Activated T-cell treated with anti-CD3 and anti-CD28 coated beads, Interleukin-2, amount 50 U/mL, for 4 hours (primary cell): ENCODE measurements around the gene LEP. TPM values are rescaled to one million over a fixed set of nuclear protein-coding genes. Genes with fewer than 3 reads are reported as not detected.

Source experiments
- ATAC-seq, 2 donors: fragments of 200-7000 bp; cut with Tn5 transposase; one replicate each; pipeline ENCODE4 v1.10.0; 2021
- DNase-seq: peaks from one replicate; pipeline ENCODE4 v3.0.0-alpha.2; 2020
- H3K27me3 Mint-ChIP-seq: one replicate; pipeline ENCODE4 v1.8.0; 2021; ENCODE audit warnings: low read depth, mixed read lengths
- H3K36me3 Mint-ChIP-seq: one replicate; pipeline ENCODE4 v1.8.0; 2022; ENCODE audit warnings: mixed read lengths; ENCODE audit not compliant: insufficient read depth
- H3K4me1 Mint-ChIP-seq: one replicate; pipeline ENCODE4 v1.8.0; 2021; ENCODE audit warnings: low read depth, mixed read lengths
- H3K4me3 Mint-ChIP-seq: one replicate; pipeline ENCODE4 v1.8.0; 2021; ENCODE audit warnings: mild to moderate bottlenecking, moderate library complexity, mixed read lengths
- H3K9me3 Mint-ChIP-seq: one replicate; pipeline ENCODE4 v1.8.0; 2021; ENCODE audit warnings: mixed read lengths
- total RNA-seq, 3 donors: library from RNA; stranded (reverse); gene quantifications; one replicate each; pipeline ENCODE4 v1.2.1, GENCODE V29; 2021

Gene LEP
- total RNA-seq = not detected

GRCh38 chr7:128240696-128241386 lies at the start of gene LEP:
LEP (plus strand) TSS chr7:128241278; CDS start chr7:128252019, 10,741 bp downstream.
- Mint-ChIP-seq H3K36me3 (no peaks in the 10 kb centered on the region), H3K4me3 (no peak within 1 kb of the TSS)
- no peak for DNase-seq

GRCh38 chr7:128192497-128193142 lies 48.5 kb upstream of the LEP start:
- Mint-ChIP-seq H3K27me3 (peaks cover 41% of the 10 kb centered on the region), H3K36me3 (no peaks in the 10 kb centered on the region), H3K4me3 (no peak overlapping the region), H3K4me1 (no peaks in the 10 kb centered on the region), H3K9me3 (peaks cover 27% of the 10 kb centered on the region)
- ATAC-seq (no peak), DNase-seq (no peak)

More at GRCh38 chr7:128240696-128241386, at the start of gene LEP:
- ATAC-seq = no peak
- Mint-ChIP-seq H3K27me3 (peaks cover 26% of the 10 kb centered on the region), H3K9me3 (peaks cover 13% of the 10 kb centered on the region), H3K4me1 (peaks cover 8% of the 10 kb centered on the region)

- ATAC-seq = peak in 1 of 2 donors; percentile 80
- Mint-ChIP-seq H3K36me3 (no peaks in the 10 kb centered on the region), H3K4me1 (no peaks in the 10 kb centered on the region), H3K27me3 (peaks cover 31% of the 10 kb centered on the region), H3K9me3 (peaks cover 27% of the 10 kb centered on the region), H3K4me3 (no peak overlapping the region)
- DNase-seq = no peak
Observed at GRCh38 chr7:128194533-128195282, 46.4 kb upstream of the LEP start.

GRCh38 chr7:128197589-128197988 lies 43.5 kb upstream of the LEP start:
- Mint-ChIP-seq H3K27me3 (peaks cover 29% of the 10 kb centered on the region), H3K4me3 (no peak overlapping the region), H3K36me3 (no peaks in the 10 kb centered on the region), H3K9me3 (peaks cover 27% of the 10 kb centered on the region), H3K4me1 (peaks cover 12% of the 10 kb centered on the region)
- no peak for ATAC-seq
- DNase-seq = no peak

- no peak overlapping the region for H3K4me3 Mint-ChIP-seq
- no peaks in the 10 kb centered on the region for H3K36me3 Mint-ChIP-seq
- peaks cover 12% of the 10 kb centered on the region for H3K4me1 Mint-ChIP-seq
- peaks cover 27% of the 10 kb centered on the region for H3K9me3 Mint-ChIP-seq
- peaks cover 31% of the 10 kb centered on the region for H3K27me3 Mint-ChIP-seq
- DNase-seq = no peak
- ATAC-seq = no peak
Observed at GRCh38 chr7:128197989-128198580, 43.0 kb upstream of the LEP start.

GRCh38 chr7:128200376-128200775 lies 40.7 kb upstream of the LEP start:
- H3K4me3 Mint-ChIP-seq = peak overlapping the region; percentile 56
- H3K4me1 Mint-ChIP-seq = peaks cover 12% of the 10 kb centered on the region
- H3K9me3 Mint-ChIP-seq = peaks cover 9% of the 10 kb centered on the region
- ATAC-seq (no peak), DNase-seq (no peak)
- no peaks in the 10 kb centered on the region for H3K36me3 Mint-ChIP-seq
- peaks cover 43% of the 10 kb centered on the region for H3K27me3 Mint-ChIP-seq

- ATAC-seq = peak; percentile 35 to 46
- no peaks in the 10 kb centered on the region for H3K36me3 Mint-ChIP-seq
Observed at GRCh38 chr7:128201067-128201689, 39.9 kb upstream of the LEP start.

GRCh38 chr7:128201690-128202085 lies 39.4 kb upstream of the LEP start:
- DNase-seq (no peak), ATAC-seq (peak in 1 of 2 donors; percentile 13)
- Mint-ChIP-seq H3K9me3 (peaks cover 1% of the 10 kb centered on the region), H3K4me3 (peak overlapping the region; percentile 58), H3K27me3 (peaks cover 46% of the 10 kb centered on the region), H3K4me1 (peaks cover 12% of the 10 kb centered on the region), H3K36me3 (no peaks in the 10 kb centered on the region)

More at GRCh38 chr7:128201067-128201689, 39.9 kb upstream of the LEP start:
- H3K4me3 Mint-ChIP-seq = peak overlapping the region; percentile 58
- no peak for DNase-seq
- H3K9me3 Mint-ChIP-seq = peaks cover 6% of the 10 kb centered on the region
- H3K4me1 Mint-ChIP-seq = peaks cover 12% of the 10 kb centered on the region
- H3K27me3 Mint-ChIP-seq = peaks cover 46% of the 10 kb centered on the region

- Mint-ChIP-seq H3K27me3 (peaks cover 45% of the 10 kb centered on the region), H3K9me3 (no peaks in the 10 kb centered on the region), H3K4me1 (peaks cover 12% of the 10 kb centered on the region), H3K36me3 (no peaks in the 10 kb centered on the region), H3K4me3 (no peak overlapping the region)
- DNase-seq = no peak
- no peak for ATAC-seq
Observed at GRCh38 chr7:128202287-128202957, 38.7 kb upstream of the LEP start.

GRCh38 chr7:128203047-128203491 lies 38.0 kb upstream of the LEP start:
- ATAC-seq = no peak
- Mint-ChIP-seq H3K36me3 (no peaks in the 10 kb centered on the region), H3K4me1 (peaks cover 12% of the 10 kb centered on the region), H3K4me3 (no peak overlapping the region), H3K9me3 (no peaks in the 10 kb centered on the region), H3K27me3 (peaks cover 45% of the 10 kb centered on the region)
- DNase-seq = no peak

- peaks cover 45% of the 10 kb centered on the region for H3K27me3 Mint-ChIP-seq
- peaks cover 12% of the 10 kb centered on the region for H3K4me1 Mint-ChIP-seq
- DNase-seq = no peak
Observed at GRCh38 chr7:128203710-128204214, 37.3 kb upstream of the LEP start.

GRCh38 chr7:128204455-128204854 lies 36.6 kb upstream of the LEP start:
- Mint-ChIP-seq H3K27me3 (peaks cover 40% of the 10 kb centered on the region), H3K9me3 (no peaks in the 10 kb centered on the region), H3K4me3 (no peak overlapping the region), H3K4me1 (peaks cover 12% of the 10 kb centered on the region), H3K36me3 (no peaks in the 10 kb centered on the region)
- DNase-seq (no peak), ATAC-seq (no peak)

More at GRCh38 chr7:128203710-128204214, 37.3 kb upstream of the LEP start:
- no peaks in the 10 kb centered on the region for H3K9me3 Mint-ChIP-seq
- H3K36me3 Mint-ChIP-seq = no peaks in the 10 kb centered on the region
- H3K4me3 Mint-ChIP-seq = no peak overlapping the region
- ATAC-seq = no peak

- ATAC-seq (no peak), DNase-seq (no peak)
- Mint-ChIP-seq H3K27me3 (peaks cover 41% of the 10 kb centered on the region), H3K36me3 (no peaks in the 10 kb centered on the region), H3K9me3 (no peaks in the 10 kb centered on the region), H3K4me1 (peaks cover 12% of the 10 kb centered on the region), H3K4me3 (no peak overlapping the region)
Observed at GRCh38 chr7:128205068-128205467, 36.0 kb upstream of the LEP start.
